ENCODE results near the gene NABP2. TPM values are rescaled to one million over a fixed set of nuclear protein-coding genes. Genes with fewer than 3 reads are reported as not detected.
A peak's percentile ranks its signal among the peaks of the same experiment; 100 is the strongest.

The NABP2 gene
- polyA plus RNA-seq, 2 of the 4 experiments (the other 2 are of a cell fraction) = 64.1 to 86.7 TPM

DNA sequence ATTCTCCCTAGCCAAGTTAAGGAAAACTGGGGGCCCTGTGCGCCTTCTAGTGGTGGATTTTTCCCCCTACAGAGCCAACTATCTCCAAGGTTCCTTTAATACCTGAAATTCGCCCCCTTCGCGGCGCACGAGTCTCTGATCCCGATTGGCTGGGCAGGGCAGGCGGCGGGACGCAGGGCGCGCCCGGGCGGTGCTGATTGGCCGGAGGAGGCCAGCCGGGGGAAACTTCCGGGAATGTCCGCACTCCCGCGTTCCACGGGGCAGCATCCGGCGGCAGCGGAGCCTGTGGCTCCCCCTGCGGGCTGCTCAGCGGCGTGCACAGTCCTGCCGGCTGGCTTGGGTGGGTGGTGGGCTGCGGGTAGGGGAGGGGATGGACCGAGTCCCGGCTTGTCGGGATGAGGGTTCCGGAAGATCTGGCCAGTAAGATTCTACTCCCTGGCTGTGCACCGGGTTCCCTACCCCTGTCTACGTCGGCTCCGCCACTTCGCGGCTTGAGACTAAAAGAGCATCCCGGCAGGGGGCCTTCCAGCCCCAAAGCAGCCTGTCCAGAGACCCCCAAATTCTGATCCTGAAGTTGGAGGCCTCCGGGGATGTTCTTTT lies at the start of gene NABP2 (continued):
- TF ChIP-seq CEBPB (IDR thresholded peaks at IDR 0.05) = no peak
- TF ChIP-seq, protein P1, sequence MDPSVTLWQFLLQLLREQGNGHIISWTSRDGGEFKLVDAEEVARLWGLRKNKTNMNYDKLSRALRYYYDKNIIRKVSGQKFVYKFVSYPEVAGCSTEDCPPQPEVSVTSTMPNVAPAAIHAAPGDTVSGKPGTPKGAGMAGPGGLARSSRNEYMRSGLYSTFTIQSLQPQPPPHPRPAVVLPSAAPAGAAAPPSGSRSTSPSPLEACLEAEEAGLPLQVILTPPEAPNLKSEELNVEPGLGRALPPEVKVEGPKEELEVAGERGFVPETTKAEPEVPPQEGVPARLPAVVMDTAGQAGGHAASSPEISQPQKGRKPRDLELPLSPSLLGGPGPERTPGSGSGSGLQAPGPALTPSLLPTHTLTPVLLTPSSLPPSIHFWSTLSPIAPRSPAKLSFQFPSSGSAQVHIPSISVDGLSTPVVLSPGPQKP (IDR thresholded peaks at IDR 0.05; ENCODE audit: low read depth, low read length) = no peak
- TF ChIP-seq PHF8 (IDR thresholded peaks at IDR 0.05; ENCODE audit: borderline replicate concordance, low read depth) = 0 out of 2 replicates have a peak, but pooled peaks have one; percentile 25

DNA sequence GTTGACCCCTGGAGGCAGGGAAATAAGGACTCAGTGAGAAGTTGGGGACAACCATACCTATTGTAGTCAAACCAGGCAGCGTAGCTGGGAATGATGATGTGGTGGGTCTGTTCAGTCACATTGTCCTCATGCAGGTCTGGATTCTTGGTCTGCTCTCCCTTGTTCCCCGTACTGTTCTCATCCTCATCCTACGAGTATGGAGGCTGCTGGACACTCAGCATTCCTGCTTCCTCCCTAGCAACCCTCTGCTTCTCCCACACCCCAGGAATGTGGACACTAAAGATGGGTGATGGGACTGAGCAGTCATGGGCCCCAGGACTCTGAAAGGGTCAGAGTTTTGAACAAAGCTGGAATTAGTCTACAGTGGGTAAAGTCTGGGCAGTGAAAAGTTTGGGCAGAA lies 45.8 kb upstream of the NABP2 start:
- ChIA-PET CTCF (interaction anchor here (0.6 to 4.5 kb wide), 5 partner anchors 9 to 395 kb away, joined by 3 to 42 read pairs (median 5); partner anchors contain the start of gene SMARCC2), POLR2A (no interaction called here)
- Histone ChIP-seq H3K4me2 (no peak overlapping the region), H3K4me1 (no peaks in the 10 kb centered on the region), H3K27ac (no peak overlapping the region), H3K9me3 (no peaks in the 10 kb centered on the region), H3K4me3 (no peak overlapping the region)
- WGBS (ENCODE audit: missing lambda C conversion rate) = 93% methylated on average over 3 of the region's 3 CpGs
- TF ChIP-seq CBX8 (IDR thresholded peaks at IDR 0.05) (no peak), HOXB5 (CRISPR knock-in tag; IDR thresholded peaks at IDR 0.05) (no peak), RCOR1 (IDR thresholded peaks at IDR 0.05; ENCODE audit: low read depth, low read length) (no peak), TFCP2L1 (CRISPR knock-in tag; IDR thresholded peaks at IDR 0.05) (no peak), CBX2 (IDR thresholded peaks at IDR 0.05; ENCODE audit: borderline replicate concordance, low read depth) (no peak), EHF (CRISPR knock-in tag; IDR thresholded peaks at IDR 0.05) (no peak), HEYL (CRISPR knock-in tag; IDR thresholded peaks at IDR 0.05) (no peak), MAFK (IDR thresholded peaks at IDR 0.05; ENCODE audit: partially characterized antibody) (no peak), ESRRA (IDR thresholded peaks at IDR 0.05; ENCODE audit: borderline replicate concordance, low read length) (no peak), ZFP36 (IDR thresholded peaks at IDR 0.05; ENCODE audit: borderline replicate concordance, partially characterized antibody) (no peak), EHMT2 (IDR thresholded peaks at IDR 0.05; ENCODE audit: low read depth) (no peak), NPAS2 (CRISPR knock-in tag; IDR thresholded peaks at IDR 0.05; ENCODE audit: borderline replicate concordance) (no peak), RARB (CRISPR knock-in tag; IDR thresholded peaks at IDR 0.05) (no peak), POLR2A (IDR thresholded peaks at IDR 0.05; ENCODE audit: low read length) (no peak), TP53 (CRISPR knock-in tag; IDR thresholded peaks at IDR 0.05) (no peak), NR3C1 (IDR thresholded peaks at IDR 0.05) (no peak), ZSCAN20 (CRISPR knock-in tag; IDR thresholded peaks at IDR 0.05) (no peak), CHD4 (IDR thresholded peaks at IDR 0.05; ENCODE audit: borderline replicate concordance) (no peak)
- TF ChIP-seq, protein P2, sequence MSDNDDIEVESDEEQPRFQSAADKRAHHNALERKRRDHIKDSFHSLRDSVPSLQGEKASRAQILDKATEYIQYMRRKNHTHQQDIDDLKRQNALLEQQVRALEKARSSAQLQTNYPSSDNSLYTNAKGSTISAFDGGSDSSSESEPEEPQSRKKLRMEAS (IDR thresholded peaks at IDR 0.05) = no peak
- TF ChIP-seq, protein P3, sequence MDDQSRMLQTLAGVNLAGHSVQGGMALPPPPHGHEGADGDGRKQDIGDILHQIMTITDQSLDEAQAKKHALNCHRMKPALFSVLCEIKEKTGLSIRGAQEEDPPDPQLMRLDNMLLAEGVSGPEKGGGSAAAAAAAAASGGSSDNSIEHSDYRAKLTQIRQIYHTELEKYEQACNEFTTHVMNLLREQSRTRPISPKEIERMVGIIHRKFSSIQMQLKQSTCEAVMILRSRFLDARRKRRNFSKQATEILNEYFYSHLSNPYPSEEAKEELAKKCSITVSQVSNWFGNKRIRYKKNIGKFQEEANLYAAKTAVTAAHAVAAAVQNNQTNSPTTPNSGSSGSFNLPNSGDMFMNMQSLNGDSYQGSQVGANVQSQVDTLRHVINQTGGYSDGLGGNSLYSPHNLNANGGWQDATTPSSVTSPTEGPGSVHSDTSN (IDR thresholded peaks at IDR 0.05) = no peak
- DNase-seq (ENCODE audit: low read depth in 1 of 2, low spot score in 1 of 2) (no peak), FAIRE-seq (no peak), ATAC-seq (peak in 1 of 2 experiments; percentile 28; a peak in 3 of 6 replicates)

DNA sequence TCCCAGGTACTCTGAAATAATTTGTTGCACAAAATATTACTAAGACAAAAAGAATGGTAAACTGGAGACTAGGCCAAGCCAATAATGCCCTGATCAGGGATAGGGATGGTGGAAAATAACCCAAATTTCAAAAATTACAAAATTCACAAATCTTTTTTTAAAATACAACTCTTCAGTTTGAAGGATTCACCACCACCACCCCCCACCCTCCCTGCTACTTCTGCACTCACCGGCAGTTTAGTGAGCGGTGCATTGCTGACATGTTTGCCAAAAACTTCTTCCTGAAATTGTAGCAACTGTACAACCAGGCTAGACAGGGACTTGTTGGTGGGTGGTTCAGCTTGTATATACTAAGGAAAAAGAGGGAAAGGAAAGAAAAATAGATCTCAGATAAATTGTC lies 37.2 kb upstream of the NABP2 start:
- DNase-seq (ENCODE audit: low read depth in 1 of 2, low spot score in 1 of 2) (no peak), ATAC-seq (no peak), FAIRE-seq (no peak)
- CTCF ChIA-PET = interaction anchor here (1.1 to 6.8 kb wide), 6 partner anchors 12 to 62 kb away, joined by 3 to 204 read pairs (median 49); partner anchors contain the start of genes ESYT1, MYL6, RNF41 and ZC3H10
- TF ChIP-seq, protein P4, sequence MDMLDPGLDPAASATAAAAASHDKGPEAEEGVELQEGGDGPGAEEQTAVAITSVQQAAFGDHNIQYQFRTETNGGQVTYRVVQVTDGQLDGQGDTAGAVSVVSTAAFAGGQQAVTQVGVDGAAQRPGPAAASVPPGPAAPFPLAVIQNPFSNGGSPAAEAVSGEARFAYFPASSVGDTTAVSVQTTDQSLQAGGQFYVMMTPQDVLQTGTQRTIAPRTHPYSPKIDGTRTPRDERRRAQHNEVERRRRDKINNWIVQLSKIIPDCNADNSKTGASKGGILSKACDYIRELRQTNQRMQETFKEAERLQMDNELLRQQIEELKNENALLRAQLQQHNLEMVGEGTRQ (IDR thresholded peaks at IDR 0.05) = no peak
- Histone ChIP-seq H3K4me3 (no peak overlapping the region), H3K9me3 (no peaks in the 10 kb centered on the region), H3K4me1 (peaks cover 13% of the 10 kb centered on the region), H3K27ac (no peak overlapping the region), H3K4me2 (peak overlapping the region; percentile 99)
- 97% methylated on average over 2 of the region's 2 CpGs for WGBS (ENCODE audit: missing lambda C conversion rate)
- POLR2A ChIA-PET = interaction anchor here (1.5 kb wide), 1 partner anchor 28 kb away, joined by 7 read pairs; the partner anchor contains the start of gene MYL6
